SH-SY5Y (cell line): ENCODE data around the gene COL9A1.

Experiments
- GATA2 ChIP-seq: IDR thresholded peaks from 2 replicates; pipeline ENCODE4 v1.6.1; 2011; ENCODE audit warnings: mild to moderate bottlenecking, low read depth, low read length
- GATA3 ChIP-seq: IDR thresholded peaks from 2 replicates; pipeline ENCODE4 v1.6.1; 2011; ENCODE audit warnings: low read depth, mild to moderate bottlenecking, low read length, moderate library complexity

DNA sequence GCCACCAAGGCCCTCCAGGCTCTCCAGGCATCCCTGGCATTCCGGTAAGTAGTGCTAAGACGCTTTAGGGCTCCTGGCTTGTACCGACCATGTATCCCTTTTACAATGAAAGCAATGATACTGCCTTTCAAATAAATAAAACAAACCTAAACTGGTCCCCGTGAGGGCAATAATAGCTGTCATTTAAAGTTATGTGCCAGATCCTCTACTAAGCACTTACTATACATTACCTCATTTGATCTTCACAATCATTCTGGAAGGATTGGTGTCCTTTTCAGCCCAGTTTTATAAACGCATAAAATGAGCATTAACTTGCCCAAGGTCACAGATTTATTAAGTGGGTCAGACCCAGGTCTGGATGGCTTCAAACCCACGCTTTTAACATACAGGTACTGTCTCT lies 114.7 kb downstream of the COL9A1 start:
- TF ChIP-seq GATA2, result no peak
- TF ChIP-seq GATA3, result no peak
